ENCODE measurements around the gene CD46. TPM values are rescaled to one million over a fixed set of nuclear protein-coding genes. Genes with fewer than 3 reads are reported as not detected.
"Not testable (repeated sequence)": the region's sequence is repeated elsewhere in the genome, so short reads cannot be mapped to it uniquely, and the experiment has no call there.

CD46 gene
- total RNA-seq, 5 donors from 2014 or later (not counting 1 experiment from before 2014, with no cell fraction given): 123 to 152 (median 145) TPM

GRCh38 chr1:207748737-207749528, 2.9 kb upstream of the CD46 start:
- peak in 1 of 4 experiments; percentile 35 for ATAC-seq (replicated peaks in 1 of 4)
- peak in 7 of 35 experiments; percentile 1 to 47 (median 5) for DNase-seq
- H3K4me3 Mint-ChIP-seq: peak overlapping the region in 2 of 3 donors; percentile 11 to 67
- no peak overlapping the region for H3K27ac ChIP-seq (ENCODE audit: low read length)
- no CpG with 5 or more reads among the region's 2 CpGs for WGBS (ENCODE audit: insufficient coverage)
- no peaks in the 10 kb centered on the region for H3K36me3 ChIP-seq (ENCODE audit: control insufficient read depth in 2 of 2, extremely low read depth in 1 of 2, insufficient read depth in 1 of 2, low read length in 1 of 2)
- H3K4me3 ChIP-seq (ENCODE audit: control insufficient read depth in 1 of 2, extremely low read depth in 1 of 2, low read length in 1 of 2): no peak overlapping the region
- H3K27ac Mint-ChIP-seq: peak overlapping the region; percentile 75 to 76
- peaks cover 26 to 37% of the 10 kb centered on the region in 2 experiments for H3K4me1 ChIP-seq (ENCODE audit: control insufficient read depth in 1 of 2, extremely low read depth in 1 of 2, insufficient read depth in 2 of 2, low read length in 2 of 2)
- H3K27me3 ChIP-seq (replicated peaks in 1 of 2; ENCODE audit: control insufficient read depth in 2 of 2, extremely low read depth in 1 of 2, insufficient read depth in 2 of 2, low read length in 1 of 2): no peaks in the 10 kb centered on the region
- H3K27me3 Mint-ChIP-seq: no peaks in the 10 kb centered on the region
- peaks cover 47 to 62% (median 53%) of the 10 kb centered on the region in 3 donors for H3K4me1 Mint-ChIP-seq
- CTCF ChIA-PET: no interaction called here
- no peaks in the 10 kb centered on the region for H3K9me3 Mint-ChIP-seq
- POLR2A ChIA-PET: interaction anchor here in 1 of 2 donors (0.7 kb wide), 1 partner anchor 94 kb away, joined by 4 read pairs; no protein-coding TSS in a partner anchor
- H3K9me3 ChIP-seq: no peaks in the 10 kb centered on the region
- H3K36me3 Mint-ChIP-seq: no peaks in the 10 kb centered on the region

DNA sequence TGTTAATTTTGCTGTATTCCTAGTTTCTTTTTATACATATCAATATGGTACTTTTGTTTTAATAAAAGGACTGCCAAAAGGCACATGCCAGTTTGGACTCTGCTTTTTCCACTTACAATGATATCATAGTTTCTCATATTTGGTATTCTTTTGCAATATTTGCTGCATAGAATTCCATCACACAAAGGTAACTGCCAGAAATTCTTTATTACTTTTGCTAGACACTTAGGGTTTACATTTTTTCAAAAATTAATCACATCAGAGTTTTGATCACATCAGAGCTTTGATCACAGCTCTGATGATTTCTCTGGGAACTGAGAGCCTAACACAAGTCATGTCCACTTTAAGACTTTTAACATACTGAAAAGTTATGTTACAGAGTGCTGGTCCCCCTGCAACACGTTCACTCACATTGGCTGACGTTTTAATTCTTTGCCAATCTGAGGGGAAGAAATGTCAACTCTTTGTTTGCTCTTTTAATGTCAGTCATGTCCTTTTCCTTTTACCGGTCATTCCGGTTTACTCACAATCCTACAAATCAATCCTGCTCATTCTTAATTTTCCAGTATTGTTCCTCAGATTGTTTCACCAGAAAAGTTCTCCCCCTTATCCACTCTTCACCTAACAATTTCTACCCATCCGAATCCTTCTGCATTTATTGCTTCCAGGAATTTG, 1.1 kb upstream of the CD46 start:
- Mint-ChIP-seq H3K27me3 (no peaks in the 10 kb centered on the region), H3K36me3 (no peaks in the 10 kb centered on the region), H3K4me1 (peaks cover 65 to 80% (median 71%) of the 10 kb centered on the region in 3 donors), H3K4me3 (peak overlapping the region; percentile 99 to 100 (median 100)), H3K27ac (peak overlapping the region; percentile 99), H3K9me3 (no peaks in the 10 kb centered on the region)
- Histone ChIP-seq H3K27me3 (replicated peaks in 1 of 2; ENCODE audit: control insufficient read depth in 2 of 2, extremely low read depth in 1 of 2, insufficient read depth in 2 of 2, low read length in 1 of 2) (no peaks in the 10 kb centered on the region), H3K36me3 (ENCODE audit: control insufficient read depth in 2 of 2, extremely low read depth in 1 of 2, insufficient read depth in 1 of 2, low read length in 1 of 2) (no peaks in the 10 kb centered on the region), H3K4me3 (ENCODE audit: control insufficient read depth in 1 of 2, extremely low read depth in 1 of 2, low read length in 1 of 2) (peak overlapping the region; percentile 81 to 97), H3K9me3 (no peaks in the 10 kb centered on the region), H3K4me1 (ENCODE audit: control insufficient read depth in 1 of 2, extremely low read depth in 1 of 2, insufficient read depth in 2 of 2, low read length in 2 of 2) (peaks cover 33 to 43% of the 10 kb centered on the region in 2 experiments), H3K27ac (ENCODE audit: low read length) (peak overlapping the region; percentile 87)
- 93% methylated on average over 4 of the region's 5 CpGs for WGBS (ENCODE audit: insufficient coverage)
- POLR2A ChIA-PET: no interaction called here
- no peak for ATAC-seq (replicated peaks in 1 of 4)
- CTCF ChIA-PET: no interaction called here
- DNase-seq: no peak

DNA sequence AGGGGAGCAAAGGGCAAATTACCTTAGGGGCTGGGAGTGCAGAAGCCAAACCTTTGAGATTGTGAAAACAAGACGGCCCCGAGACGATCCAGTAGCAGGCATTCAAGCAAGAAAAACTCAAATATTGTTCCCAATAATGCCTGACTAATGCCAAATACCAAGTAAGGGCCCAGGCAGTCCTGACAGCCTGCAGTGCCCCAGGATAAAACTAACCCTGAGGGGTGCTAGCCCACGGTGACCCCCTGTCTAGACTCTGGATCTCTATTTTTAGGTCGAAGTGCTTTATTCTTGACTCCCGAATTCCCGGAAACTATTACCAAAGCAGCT, 428 bp upstream of the CD46 start:
- H3K36me3 ChIP-seq (ENCODE audit: control insufficient read depth in 2 of 2, extremely low read depth in 1 of 2, insufficient read depth in 1 of 2, low read length in 1 of 2); H3K9me3 Mint-ChIP-seq; DNase-seq; H3K27me3 ChIP-seq (replicated peaks in 1 of 2; ENCODE audit: control insufficient read depth in 2 of 2, extremely low read depth in 1 of 2, insufficient read depth in 2 of 2, low read length in 1 of 2); H3K9me3 ChIP-seq; H3K27me3 Mint-ChIP-seq; POLR2A ChIA-PET; ATAC-seq (replicated peaks in 1 of 4); H3K36me3 Mint-ChIP-seq; CTCF ChIA-PET: not testable (repeated sequence)
- peaks cover 71 to 86% (median 78%) of the 10 kb centered on the region in 3 donors for H3K4me1 Mint-ChIP-seq
- Histone ChIP-seq H3K4me3 (ENCODE audit: control insufficient read depth in 1 of 2, extremely low read depth in 1 of 2, low read length in 1 of 2) (peak overlapping the region; percentile 81 to 97), H3K4me1 (ENCODE audit: control insufficient read depth in 1 of 2, extremely low read depth in 1 of 2, insufficient read depth in 2 of 2, low read length in 2 of 2) (peaks cover 33 to 43% of the 10 kb centered on the region in 2 experiments), H3K27ac (ENCODE audit: low read length) (peak overlapping the region; percentile 87)
- H3K4me3 Mint-ChIP-seq: peak overlapping the region; percentile 99 to 100 (median 100)
- WGBS (ENCODE audit: insufficient coverage): 0% methylated on average over 1 of the region's 7 CpGs
- peak overlapping the region; percentile 99 for H3K27ac Mint-ChIP-seq

- ATAC-seq (replicated peaks in 1 of 4) (peak; percentile 5 to 8 (median 6)), DNase-seq (peak in 8 of 35 experiments; percentile 2 to 22 (median 7))
- ChIA-PET CTCF (interaction anchor here (0.6 to 1.0 kb wide), 3 partner anchors 45 to 176 kb away, joined by 3 to 6 read pairs (median 4); no protein-coding TSS in a partner anchor), POLR2A (interaction anchor here (0.6 to 0.7 kb wide), 3 partner anchors 9 to 130 kb away, joined by 3 to 5 read pairs (median 4); no protein-coding TSS in a partner anchor)
- H3K27ac Mint-ChIP-seq: peak overlapping the region; percentile 99
- H3K4me1 Mint-ChIP-seq: peaks cover 77 to 90% (median 84%) of the 10 kb centered on the region in 3 donors
- peaks cover 0 to 7% of the 10 kb centered on the region in 2 donors for H3K36me3 ChIP-seq (ENCODE audit: control insufficient read depth in 2 of 2, extremely low read depth in 1 of 2, insufficient read depth in 1 of 2, low read length in 1 of 2)
- H3K4me1 ChIP-seq (ENCODE audit: control insufficient read depth in 1 of 2, extremely low read depth in 1 of 2, insufficient read depth in 2 of 2, low read length in 2 of 2): peaks cover 33 to 43% of the 10 kb centered on the region in 2 experiments
- no peaks in the 10 kb centered on the region for H3K9me3 Mint-ChIP-seq
- H3K4me3 Mint-ChIP-seq: peak overlapping the region; percentile 99 to 100 (median 100)
- 0% methylated on average over 28 of the region's 30 CpGs for WGBS (ENCODE audit: insufficient coverage)
- H3K27me3 ChIP-seq (replicated peaks in 1 of 2; ENCODE audit: control insufficient read depth in 2 of 2, extremely low read depth in 1 of 2, insufficient read depth in 2 of 2, low read length in 1 of 2): no peaks in the 10 kb centered on the region
- H3K9me3 ChIP-seq: no peaks in the 10 kb centered on the region
- H3K4me3 ChIP-seq (ENCODE audit: control insufficient read depth in 1 of 2, extremely low read depth in 1 of 2, low read length in 1 of 2): peak overlapping the region; percentile 81 to 97
- peaks cover 8% of the 10 kb centered on the region for H3K36me3 Mint-ChIP-seq
- H3K27ac ChIP-seq (ENCODE audit: low read length): peak overlapping the region; percentile 87
- no peaks in the 10 kb centered on the region for H3K27me3 Mint-ChIP-seq
These were observed 673 bp downstream of the CD46 start for GRCh38 chr1:207752456-207752998.

DNA sequence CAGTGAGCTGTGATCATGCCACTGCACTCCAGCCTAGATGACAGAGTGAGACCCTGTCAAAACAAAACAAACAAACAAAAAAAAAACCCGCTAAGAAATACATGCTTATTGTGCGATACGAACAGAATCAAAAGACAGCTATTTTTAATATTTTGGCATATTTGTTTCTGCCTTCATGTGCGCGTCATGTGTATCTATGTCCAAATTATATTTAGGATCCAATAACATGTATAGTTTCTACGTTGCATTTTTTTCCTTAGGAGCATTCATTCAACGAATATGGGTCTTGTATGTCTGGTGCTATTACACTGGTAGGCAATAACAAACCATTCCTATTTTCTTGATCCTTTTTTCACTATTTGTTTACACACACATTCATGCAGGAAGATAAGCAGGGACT, 1.8 kb downstream of the CD46 start:
- DNase-seq (no peak), ATAC-seq (replicated peaks in 1 of 4) (no peak)
- peaks cover 15% of the 10 kb centered on the region for H3K36me3 Mint-ChIP-seq
- H3K27ac Mint-ChIP-seq: peak overlapping the region in 1 of 2 donors; percentile 49
- H3K27me3 Mint-ChIP-seq: no peaks in the 10 kb centered on the region
- no peak overlapping the region for H3K27ac ChIP-seq (ENCODE audit: low read length)
- no CpG with 5 or more reads among the region's 7 CpGs for WGBS (ENCODE audit: insufficient coverage)
- H3K4me1 Mint-ChIP-seq: peaks cover 76 to 91% (median 81%) of the 10 kb centered on the region in 3 donors
- peaks cover 0 to 18% of the 10 kb centered on the region in 2 donors for H3K36me3 ChIP-seq (ENCODE audit: control insufficient read depth in 2 of 2, extremely low read depth in 1 of 2, insufficient read depth in 1 of 2, low read length in 1 of 2)
- peaks cover 33 to 40% of the 10 kb centered on the region in 2 experiments for H3K4me1 ChIP-seq (ENCODE audit: control insufficient read depth in 1 of 2, extremely low read depth in 1 of 2, insufficient read depth in 2 of 2, low read length in 2 of 2)
- ChIA-PET CTCF (interaction anchor here in 1 of 2 donors (0.5 kb wide), 1 partner anchor 44 kb away, joined by 5 read pairs; no protein-coding TSS in a partner anchor), POLR2A (interaction anchor here in 1 of 2 donors (0.7 kb wide), 1 partner anchor 42 kb away, joined by 3 read pairs; no protein-coding TSS in a partner anchor)
- no peaks in the 10 kb centered on the region for H3K9me3 Mint-ChIP-seq
- H3K9me3 ChIP-seq: no peaks in the 10 kb centered on the region
- peak overlapping the region in 1 of 2 donors; percentile 81 for H3K4me3 ChIP-seq (ENCODE audit: control insufficient read depth in 1 of 2, extremely low read depth in 1 of 2, low read length in 1 of 2)
- no peaks in the 10 kb centered on the region for H3K27me3 ChIP-seq (replicated peaks in 1 of 2; ENCODE audit: control insufficient read depth in 2 of 2, extremely low read depth in 1 of 2, insufficient read depth in 2 of 2, low read length in 1 of 2)
- peak overlapping the region; percentile 99 to 100 (median 100) for H3K4me3 Mint-ChIP-seq

- H3K36me3 Mint-ChIP-seq: peaks cover 18% of the 10 kb centered on the region
- ATAC-seq (replicated peaks in 1 of 4) (no peak), DNase-seq (no peak)
- peak overlapping the region; percentile 99 to 100 (median 100) for H3K4me3 Mint-ChIP-seq
- no peaks in the 10 kb centered on the region for H3K9me3 Mint-ChIP-seq
- H3K27me3 ChIP-seq (replicated peaks in 1 of 2; ENCODE audit: control insufficient read depth in 2 of 2, extremely low read depth in 1 of 2, insufficient read depth in 2 of 2, low read length in 1 of 2): no peaks in the 10 kb centered on the region
- H3K36me3 ChIP-seq (ENCODE audit: control insufficient read depth in 2 of 2, extremely low read depth in 1 of 2, insufficient read depth in 1 of 2, low read length in 1 of 2): peaks cover 0 to 21% of the 10 kb centered on the region in 2 donors
- WGBS (ENCODE audit: insufficient coverage): 86% methylated on average over 3 of the region's 4 CpGs
- peaks cover 72 to 87% (median 77%) of the 10 kb centered on the region in 3 donors for H3K4me1 Mint-ChIP-seq
- H3K4me3 ChIP-seq (ENCODE audit: control insufficient read depth in 1 of 2, extremely low read depth in 1 of 2, low read length in 1 of 2): no peak overlapping the region
- H3K27ac ChIP-seq (ENCODE audit: low read length): no peak overlapping the region
- no peaks in the 10 kb centered on the region for H3K27me3 Mint-ChIP-seq
- no peaks in the 10 kb centered on the region for H3K9me3 ChIP-seq
- ChIA-PET CTCF (interaction anchor here (0.5 to 0.7 kb wide), 2 partner anchors 44 to 1832 kb away, joined by 3 to 5 read pairs; no protein-coding TSS in a partner anchor), POLR2A (no interaction called here)
- peak overlapping the region; percentile 7 to 49 for H3K27ac Mint-ChIP-seq
- H3K4me1 ChIP-seq (ENCODE audit: control insufficient read depth in 1 of 2, extremely low read depth in 1 of 2, insufficient read depth in 2 of 2, low read length in 2 of 2): peaks cover 30 to 36% of the 10 kb centered on the region in 2 experiments
These were observed 2.2 kb downstream of the CD46 start for GRCh38 chr1:207754011-207754410.

Data from T-cell (primary cell).